HepG2 (cell line): ENCODE results near the gene SYAP1.

ENCODE experiments used
- CTCF ChIP-seq: sonication (generic); formaldehyde crosslinking; IDR thresholded peaks from 2 replicates; pipeline ENCODE4 v1.5.0; 2020; ENCODE audit warnings: mild to moderate bottlenecking, missing genetic modification reagents, moderate library complexity
- FOXA1 ChIP-seq, 2 experiments: fragments of 450-650 bp in 1 of 2; sonication (generic) in 1 of 2; formaldehyde crosslinking in 1 of 2; IDR thresholded peaks; 2 replicates each; pipeline versions ENCODE4 v1.4.0 to v1.6.1; 2016 to 2020; ENCODE audit warnings: missing genetic modification reagents in 1 of 2
- FOXM1 ChIP-seq: sonication (generic); formaldehyde crosslinking; IDR thresholded peaks from 2 replicates; pipeline ENCODE4 v1.5.0; 2020; ENCODE audit warnings: missing genetic modification reagents
- HDAC2 ChIP-seq: sonication (generic); formaldehyde crosslinking; IDR thresholded peaks from 2 replicates; pipeline ENCODE4 v1.4.0; 2020; ENCODE audit warnings: missing genetic modification reagents
- MNT ChIP-seq: fragments of 450-650 bp; IDR thresholded peaks from 2 replicates; pipeline ENCODE4 v1.6.1; 2016
- PHF21A ChIP-seq: sonication (generic); formaldehyde crosslinking; IDR thresholded peaks from 2 replicates; pipeline ENCODE4 v1.5.0; 2020; ENCODE audit warnings: mild to moderate bottlenecking, missing genetic modification reagents
- RCOR2 ChIP-seq: IDR thresholded peaks from 2 replicates; pipeline ENCODE4 v1.6.1; 2016; ENCODE audit warnings: missing biosample characterization, missing genetic modification reagents
- SRF ChIP-seq: IDR thresholded peaks from 2 replicates; pipeline ENCODE4 v1.6.1; 2011; ENCODE audit warnings: mild to moderate bottlenecking, low read depth, low read length, moderate library complexity
- YY1 ChIP-seq: IDR thresholded peaks from 2 replicates; pipeline ENCODE4 v1.6.1; 2011; ENCODE audit warnings: low read length, low read depth, moderate library complexity, mild to moderate bottlenecking; ENCODE audit not compliant: insufficient read depth, insufficient replicate concordance
- ZBTB8A ChIP-seq: sonication (generic); formaldehyde crosslinking; IDR thresholded peaks from 2 replicates; pipeline ENCODE4 v1.4.0; 2020; ENCODE audit warnings: mild to moderate bottlenecking, low read depth, missing genetic modification reagents, borderline replicate concordance
- ZNF17 ChIP-seq: sonication (generic); formaldehyde crosslinking; IDR thresholded peaks from 2 replicates; pipeline ENCODE4 v1.5.0; 2020; ENCODE audit warnings: mild to moderate bottlenecking, missing genetic modification reagents
- TF ChIP-seq, protein P1 (sequence below): IDR thresholded peaks from 2 replicates; pipeline ENCODE4 v1.6.1; 2018; ENCODE audit warnings: missing genetic modification reagents
- TF ChIP-seq, protein P2 (sequence below), 2 experiments: IDR thresholded peaks; 2 replicates each; pipeline ENCODE4 v1.6.1; 2011 to 2012; ENCODE audit warnings: low read length in 2 of 2, borderline replicate concordance in 1 of 2, low read depth in 1 of 2, mild to moderate bottlenecking in 1 of 2, moderate library complexity in 1 of 2
- TF ChIP-seq, protein P3 (sequence below): sonication (generic); formaldehyde crosslinking; IDR thresholded peaks from 2 replicates; pipeline ENCODE4 v1.5.1; 2020; ENCODE audit warnings: mild to moderate bottlenecking, missing genetic modification reagents, moderate library complexity

- TF ChIP-seq MNT (no peak), PHF21A (CRISPR knock-in tag) (no peak), CTCF (CRISPR knock-in tag) (no peak), FOXM1 (no peak), ZBTB8A (CRISPR knock-in tag) (no peak), SRF (no peak), YY1 (no peak), FOXA1 (IDR thresholded peaks at IDR 0.05) (no peak), FOXA1 (CRISPR knock-in tag; IDR thresholded peaks at IDR 0.05) (no peak), ZNF17 (no peak), HDAC2 (CRISPR knock-in tag) (no peak), RCOR2 (CRISPR knock-in tag) (no peak)
- TF ChIP-seq, protein P1, sequence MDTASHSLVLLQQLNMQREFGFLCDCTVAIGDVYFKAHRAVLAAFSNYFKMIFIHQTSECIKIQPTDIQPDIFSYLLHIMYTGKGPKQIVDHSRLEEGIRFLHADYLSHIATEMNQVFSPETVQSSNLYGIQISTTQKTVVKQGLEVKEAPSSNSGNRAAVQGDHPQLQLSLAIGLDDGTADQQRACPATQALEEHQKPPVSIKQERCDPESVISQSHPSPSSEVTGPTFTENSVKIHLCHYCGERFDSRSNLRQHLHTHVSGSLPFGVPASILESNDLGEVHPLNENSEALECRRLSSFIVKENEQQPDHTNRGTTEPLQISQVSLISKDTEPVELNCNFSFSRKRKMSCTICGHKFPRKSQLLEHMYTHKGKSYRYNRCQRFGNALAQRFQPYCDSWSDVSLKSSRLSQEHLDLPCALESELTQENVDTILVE (CRISPR knock-in tag), result no peak
- TF ChIP-seq, protein P2, sequence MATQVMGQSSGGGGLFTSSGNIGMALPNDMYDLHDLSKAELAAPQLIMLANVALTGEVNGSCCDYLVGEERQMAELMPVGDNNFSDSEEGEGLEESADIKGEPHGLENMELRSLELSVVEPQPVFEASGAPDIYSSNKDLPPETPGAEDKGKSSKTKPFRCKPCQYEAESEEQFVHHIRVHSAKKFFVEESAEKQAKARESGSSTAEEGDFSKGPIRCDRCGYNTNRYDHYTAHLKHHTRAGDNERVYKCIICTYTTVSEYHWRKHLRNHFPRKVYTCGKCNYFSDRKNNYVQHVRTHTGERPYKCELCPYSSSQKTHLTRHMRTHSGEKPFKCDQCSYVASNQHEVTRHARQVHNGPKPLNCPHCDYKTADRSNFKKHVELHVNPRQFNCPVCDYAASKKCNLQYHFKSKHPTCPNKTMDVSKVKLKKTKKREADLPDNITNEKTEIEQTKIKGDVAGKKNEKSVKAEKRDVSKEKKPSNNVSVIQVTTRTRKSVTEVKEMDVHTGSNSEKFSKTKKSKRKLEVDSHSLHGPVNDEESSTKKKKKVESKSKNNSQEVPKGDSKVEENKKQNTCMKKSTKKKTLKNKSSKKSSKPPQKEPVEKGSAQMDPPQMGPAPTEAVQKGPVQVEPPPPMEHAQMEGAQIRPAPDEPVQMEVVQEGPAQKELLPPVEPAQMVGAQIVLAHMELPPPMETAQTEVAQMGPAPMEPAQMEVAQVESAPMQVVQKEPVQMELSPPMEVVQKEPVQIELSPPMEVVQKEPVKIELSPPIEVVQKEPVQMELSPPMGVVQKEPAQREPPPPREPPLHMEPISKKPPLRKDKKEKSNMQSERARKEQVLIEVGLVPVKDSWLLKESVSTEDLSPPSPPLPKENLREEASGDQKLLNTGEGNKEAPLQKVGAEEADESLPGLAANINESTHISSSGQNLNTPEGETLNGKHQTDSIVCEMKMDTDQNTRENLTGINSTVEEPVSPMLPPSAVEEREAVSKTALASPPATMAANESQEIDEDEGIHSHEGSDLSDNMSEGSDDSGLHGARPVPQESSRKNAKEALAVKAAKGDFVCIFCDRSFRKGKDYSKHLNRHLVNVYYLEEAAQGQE (IDR thresholded peaks at IDR 0.05; ENCODE audit: borderline replicate concordance in 1 of 2, low read depth in 1 of 2, low read length in 2 of 2), result no peak
- TF ChIP-seq, protein P3, sequence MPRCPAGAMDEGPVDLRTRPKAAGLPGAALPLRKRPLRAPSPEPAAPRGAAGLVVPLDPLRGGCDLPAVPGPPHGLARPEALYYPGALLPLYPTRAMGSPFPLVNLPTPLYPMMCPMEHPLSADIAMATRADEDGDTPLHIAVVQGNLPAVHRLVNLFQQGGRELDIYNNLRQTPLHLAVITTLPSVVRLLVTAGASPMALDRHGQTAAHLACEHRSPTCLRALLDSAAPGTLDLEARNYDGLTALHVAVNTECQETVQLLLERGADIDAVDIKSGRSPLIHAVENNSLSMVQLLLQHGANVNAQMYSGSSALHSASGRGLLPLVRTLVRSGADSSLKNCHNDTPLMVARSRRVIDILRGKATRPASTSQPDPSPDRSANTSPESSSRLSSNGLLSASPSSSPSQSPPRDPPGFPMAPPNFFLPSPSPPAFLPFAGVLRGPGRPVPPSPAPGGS (CRISPR knock-in tag), result no peak
Observed at GRCh38 chrX:16702700-16703599, 16.5 kb upstream of the SYAP1 start.
